ENCODE data around the gene CAPN11. TPM values are rescaled to one million over a fixed set of nuclear protein-coding genes. Genes with fewer than 3 reads are reported as not detected.

CAPN11 gene
- total RNA-seq, 2 donors from 2014 or later, result 0.39 TPM; not detected in 1

DNA sequence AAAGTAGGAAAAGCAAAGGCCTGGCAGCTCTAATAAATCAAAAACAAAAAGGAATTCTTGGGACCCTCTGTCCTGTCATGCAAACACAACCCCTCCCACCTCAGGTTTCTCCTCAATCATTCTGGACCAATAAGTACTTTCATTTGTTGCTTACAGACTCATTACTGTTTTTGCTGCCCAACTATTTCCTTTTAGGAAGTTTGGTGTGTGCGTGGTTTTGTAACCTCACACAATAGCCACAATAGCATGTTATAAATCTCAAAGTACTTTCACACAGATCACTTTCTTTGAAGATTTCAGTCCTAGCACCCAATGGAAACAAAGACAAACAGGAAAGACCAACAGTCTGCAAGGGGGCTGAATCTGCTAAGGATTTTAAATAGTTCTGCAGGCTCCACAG lies 35.8 kb upstream of the CAPN11 start:
- DNase-seq (peak; percentile 5 to 13), ATAC-seq (replicated peaks in 1 of 2) (no peak)
- peaks cover 6 to 8% of the 10 kb centered on the region in 2 donors for H3K36me3 Mint-ChIP-seq (ENCODE audit: insufficient read depth in 2 of 2)
- no peak overlapping the region for H3K27ac Mint-ChIP-seq
- peaks cover 85% of the 10 kb centered on the region for H3K4me1 Mint-ChIP-seq (ENCODE audit: low read depth)
- no peaks in the 10 kb centered on the region for H3K27me3 Mint-ChIP-seq (ENCODE audit: low read depth)
- H3K4me3 Mint-ChIP-seq, result peak overlapping the region; percentile 34 to 58
- no peaks in the 10 kb centered on the region for H3K9me3 Mint-ChIP-seq

DNA sequence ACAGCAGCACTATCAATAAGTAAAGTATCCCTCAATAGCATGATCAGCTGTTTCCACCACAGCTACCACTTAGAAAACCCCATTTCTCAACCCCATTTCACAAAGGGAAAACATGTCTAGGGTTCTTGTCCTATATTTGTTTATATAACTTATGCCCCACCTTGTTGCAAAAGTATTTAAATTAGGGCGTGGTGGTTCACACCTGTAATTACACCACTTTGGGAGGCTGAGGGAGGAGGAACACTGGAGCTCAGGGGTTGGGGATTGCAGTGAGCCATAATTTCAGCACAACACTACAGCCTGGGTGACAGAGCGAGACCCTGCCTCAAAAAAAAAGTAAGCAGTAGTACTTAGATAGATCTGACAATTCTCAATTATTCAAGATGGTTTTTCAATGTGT lies 35.1 kb upstream of the CAPN11 start:
- no peak overlapping the region for H3K27ac Mint-ChIP-seq
- H3K27me3 Mint-ChIP-seq (ENCODE audit: low read depth), result no peaks in the 10 kb centered on the region
- H3K9me3 Mint-ChIP-seq, result no peaks in the 10 kb centered on the region
- peaks cover 83% of the 10 kb centered on the region for H3K4me1 Mint-ChIP-seq (ENCODE audit: low read depth)
- peaks cover 6 to 8% of the 10 kb centered on the region in 2 donors for H3K36me3 Mint-ChIP-seq (ENCODE audit: insufficient read depth in 2 of 2)
- no peak for DNase-seq
- ATAC-seq (replicated peaks in 1 of 2), result no peak
- peak overlapping the region; percentile 34 to 58 for H3K4me3 Mint-ChIP-seq

DNA sequence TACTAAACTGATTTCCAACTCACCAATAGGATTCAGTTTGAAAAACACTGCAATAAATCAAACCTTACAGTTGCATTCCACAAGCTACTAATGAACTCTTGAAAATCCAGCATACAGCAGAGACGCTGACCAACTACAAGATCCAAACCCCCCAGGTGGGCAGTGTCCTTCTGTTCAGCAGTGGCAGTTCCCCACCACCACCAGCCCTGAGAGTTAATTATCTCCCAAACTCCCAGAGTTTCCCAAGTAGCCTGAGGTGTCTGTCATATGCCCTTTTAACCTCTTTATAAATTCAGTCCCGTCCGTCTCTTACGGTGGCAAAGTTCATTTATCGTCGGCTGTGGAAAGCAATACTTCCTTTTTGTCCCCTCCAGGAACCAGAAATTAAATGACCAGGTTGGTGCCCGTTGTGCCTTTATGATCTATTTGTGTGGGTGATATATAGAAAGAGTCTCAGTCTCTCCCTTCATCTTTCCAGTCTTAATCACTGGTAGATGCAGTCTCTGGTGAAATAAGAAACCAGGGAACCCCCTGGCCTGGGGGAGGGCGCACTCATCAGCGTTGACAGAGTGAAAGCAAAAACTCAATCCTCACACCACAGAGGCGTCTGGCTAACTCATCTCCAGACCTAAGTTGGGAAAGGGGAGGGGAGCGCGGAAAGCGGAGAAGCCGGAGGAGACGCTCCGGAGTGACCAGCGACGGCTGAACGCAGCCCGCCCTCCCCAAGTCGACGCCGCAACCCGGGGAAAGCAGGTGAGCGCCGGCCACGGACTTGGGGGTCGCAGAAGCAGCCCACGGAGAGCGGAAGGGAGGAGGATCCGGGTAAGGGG lies 32.1 kb upstream of the CAPN11 start:
- Mint-ChIP-seq H3K27ac (peak overlapping the region; percentile 53), H3K27me3 (ENCODE audit: low read depth) (no peaks in the 10 kb centered on the region), H3K9me3 (no peaks in the 10 kb centered on the region), H3K36me3 (ENCODE audit: insufficient read depth in 2 of 2) (peaks cover 6 to 8% of the 10 kb centered on the region in 2 donors), H3K4me3 (peak overlapping the region; percentile 87 to 90), H3K4me1 (ENCODE audit: low read depth) (peaks cover 59% of the 10 kb centered on the region)
- DNase-seq (peak; percentile 87 to 91), ATAC-seq (replicated peaks in 1 of 2) (peak; percentile 87)

DNA sequence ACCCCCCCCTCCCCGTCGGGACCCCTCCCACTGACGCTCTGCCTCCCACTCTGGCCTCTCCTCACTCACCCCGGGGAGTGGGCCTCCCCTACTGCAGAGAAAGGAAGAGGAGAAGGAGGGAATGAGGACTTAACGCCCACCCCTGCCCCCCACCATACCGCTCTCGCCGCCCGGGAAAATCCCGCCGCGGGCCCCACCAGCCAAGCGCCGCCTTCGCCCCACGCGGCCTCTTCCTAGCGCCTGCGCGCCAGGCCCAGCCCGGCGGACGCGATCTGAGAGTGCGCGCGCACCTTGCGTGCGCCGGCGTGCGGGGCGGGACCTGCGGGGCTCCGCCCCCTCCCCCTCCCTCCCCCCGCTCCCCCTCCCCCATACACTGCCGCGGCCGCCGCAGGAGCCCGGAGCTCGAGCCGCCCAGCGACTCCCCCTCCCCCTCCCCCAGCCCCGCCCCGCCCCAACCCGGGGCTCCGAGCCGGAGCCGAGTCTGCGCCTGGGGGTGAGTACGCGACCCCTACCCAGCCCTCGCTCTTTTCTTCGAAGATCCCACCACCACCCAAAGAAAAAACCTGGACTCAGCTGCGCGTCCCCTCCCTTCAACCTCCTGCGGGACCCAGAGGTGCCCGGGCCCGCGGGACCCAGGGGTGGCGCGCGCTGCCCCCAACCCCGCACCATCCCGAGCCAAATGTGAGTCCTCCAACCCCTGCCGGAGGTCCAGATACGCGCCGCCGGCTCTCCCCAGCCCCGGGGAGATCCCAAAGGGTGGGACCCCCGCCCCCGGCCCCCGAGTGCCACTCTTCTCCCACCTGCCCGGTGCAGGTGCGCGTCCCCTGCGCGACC lies 31.2 kb upstream of the CAPN11 start, which contains the start of the genes MRPL14 and TMEM63B:
TSS of gene MRPL14 (minus strand) at position 267 of the 834 bp plus-strand sequence. CDS start 10,841 bp downstream, outside the sequence.
TSS of gene TMEM63B (plus strand) at position 369 of the 834 bp plus-strand sequence. CDS start 7,031 bp downstream, outside the sequence.
- Mint-ChIP-seq H3K9me3 (no peaks in the 10 kb centered on the region), H3K27me3 (ENCODE audit: low read depth) (no peaks in the 10 kb centered on the region), H3K4me1 (ENCODE audit: low read depth) (peaks cover 52% of the 10 kb centered on the region), H3K4me3 (peak within 1 kb of the TSS; percentile 87 to 90), H3K36me3 (ENCODE audit: insufficient read depth in 2 of 2) (peaks cover 6 to 8% of the 10 kb centered on the region in 2 donors), H3K27ac (peak within 1 kb of the TSS; percentile 53)
- peak; percentile 80 for ATAC-seq (replicated peaks in 1 of 2)
- DNase-seq, result peak; percentile 89 to 93

DNA sequence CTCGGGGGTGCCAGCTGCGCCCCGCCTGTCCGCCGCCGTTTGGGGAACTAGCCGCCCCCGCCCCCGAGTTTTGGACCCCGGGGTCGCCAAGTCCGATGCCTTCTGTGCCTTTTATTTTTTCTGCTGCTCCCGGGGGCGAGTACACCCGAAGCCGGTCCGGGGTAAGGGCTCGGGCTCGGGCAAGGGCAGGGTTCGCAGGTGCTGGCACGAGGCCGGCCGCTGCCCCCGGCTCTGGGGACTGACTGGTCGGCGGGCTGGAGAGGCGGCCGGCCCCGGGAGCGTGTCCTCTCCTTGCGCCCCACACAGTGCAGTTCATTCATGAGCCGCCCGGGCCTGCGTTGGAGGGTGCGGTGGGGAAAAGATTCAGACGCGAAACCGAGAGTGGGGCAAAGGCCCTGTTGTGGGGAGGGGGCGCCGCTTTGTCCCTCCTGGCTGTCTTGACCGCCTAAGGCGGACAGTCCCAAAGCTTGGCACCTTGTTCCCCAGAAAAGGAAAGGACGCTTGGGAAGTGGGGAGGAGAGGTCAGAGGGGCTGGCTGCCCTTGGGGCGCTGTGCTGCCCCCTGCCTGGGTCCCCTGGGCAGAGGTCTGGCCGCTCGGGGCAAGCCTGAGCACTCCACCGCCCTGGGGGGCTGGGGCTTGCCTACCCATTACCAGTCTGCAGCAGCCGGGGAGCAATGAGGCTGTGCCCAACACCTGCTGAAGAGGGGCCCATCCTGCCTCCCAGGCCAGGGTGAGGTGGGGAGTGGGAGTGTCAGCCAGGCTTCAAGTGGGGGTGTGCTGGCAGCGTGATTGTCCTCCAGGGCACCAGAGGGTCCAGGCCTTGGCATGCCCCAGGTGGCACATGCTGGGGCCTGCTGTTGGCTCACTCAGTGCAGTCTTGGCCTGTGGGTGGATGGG lies 30.4 kb upstream of the CAPN11 start:
- H3K4me1 Mint-ChIP-seq (ENCODE audit: low read depth), result peaks cover 50% of the 10 kb centered on the region
- H3K4me3 Mint-ChIP-seq, result peak overlapping the region; percentile 80 to 90
- no peak overlapping the region for H3K27ac Mint-ChIP-seq

DNA sequence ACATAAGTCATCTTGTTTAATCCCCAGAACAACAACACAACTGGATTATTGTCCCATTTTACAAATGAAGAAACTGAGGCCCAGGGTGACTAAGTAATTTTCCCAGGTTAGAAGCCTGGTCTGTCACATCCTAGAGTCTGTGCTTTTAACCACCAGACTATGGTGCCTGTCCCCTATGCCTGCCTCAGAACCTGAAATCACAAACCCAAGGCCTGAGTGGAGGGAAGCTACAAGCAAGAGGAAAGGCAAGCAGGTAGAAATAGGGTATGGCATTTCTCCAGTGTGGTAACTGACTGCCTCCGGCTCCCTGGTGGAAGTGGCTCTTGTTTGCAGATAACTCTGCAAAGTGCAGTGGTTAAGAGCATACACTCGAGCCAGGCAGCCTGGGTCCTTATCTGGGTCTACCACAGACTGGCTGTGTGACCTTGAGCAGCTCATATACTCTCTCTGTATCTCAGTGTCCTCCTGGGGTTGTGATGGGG lies 28.7 kb upstream of the CAPN11 start:
- Mint-ChIP-seq H3K36me3 (ENCODE audit: insufficient read depth in 2 of 2) (peaks cover 6% of the 10 kb centered on the region in 2 donors), H3K9me3 (no peaks in the 10 kb centered on the region), H3K4me1 (ENCODE audit: low read depth) (peaks cover 42% of the 10 kb centered on the region), H3K27me3 (ENCODE audit: low read depth) (no peaks in the 10 kb centered on the region), H3K27ac (peak overlapping the region; percentile 77), H3K4me3 (peak overlapping the region in 1 of 2 donors; percentile 63)
- no peak for DNase-seq
- no peak for ATAC-seq (replicated peaks in 1 of 2)

More for the DNA sequence above, 30.4 kb upstream of the CAPN11 start:
- Mint-ChIP-seq H3K9me3 (no peaks in the 10 kb centered on the region), H3K36me3 (ENCODE audit: insufficient read depth in 2 of 2) (peaks cover 6 to 8% of the 10 kb centered on the region in 2 donors), H3K27me3 (ENCODE audit: low read depth) (no peaks in the 10 kb centered on the region)
- ATAC-seq (replicated peaks in 1 of 2) (no peak), DNase-seq (peak; percentile 33 to 41)

DNA sequence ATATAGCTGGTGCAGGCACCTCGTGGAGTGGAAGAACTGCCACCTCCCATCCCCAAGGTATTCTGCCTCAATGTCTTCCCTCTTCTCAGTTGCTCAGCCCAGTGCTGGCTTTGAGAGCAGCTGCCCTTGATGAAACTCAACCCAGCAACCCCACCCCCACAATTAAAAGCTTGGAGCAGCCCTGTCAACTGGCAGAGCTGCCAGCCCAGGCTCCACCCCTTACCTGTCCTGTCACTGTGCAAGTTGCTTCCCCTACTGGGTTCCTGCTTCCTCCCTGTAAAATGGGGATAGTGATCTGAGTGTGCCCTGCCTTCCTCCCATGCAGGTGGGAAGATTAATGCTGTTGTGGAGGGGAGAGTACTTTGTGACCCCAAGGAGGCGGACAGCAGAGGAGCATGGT lies 26.7 kb upstream of the CAPN11 start:
- DNase-seq, result no peak
- no peak overlapping the region for H3K27ac Mint-ChIP-seq
- no peaks in the 10 kb centered on the region for H3K9me3 Mint-ChIP-seq
- no peaks in the 10 kb centered on the region for H3K27me3 Mint-ChIP-seq (ENCODE audit: low read depth)
- H3K4me3 Mint-ChIP-seq, result no peak overlapping the region
- H3K36me3 Mint-ChIP-seq (ENCODE audit: insufficient read depth in 2 of 2), result peaks cover 0 to 3% of the 10 kb centered on the region in 2 donors
- ATAC-seq (replicated peaks in 1 of 2), result no peak
- H3K4me1 Mint-ChIP-seq (ENCODE audit: low read depth), result peaks cover 23% of the 10 kb centered on the region

DNA sequence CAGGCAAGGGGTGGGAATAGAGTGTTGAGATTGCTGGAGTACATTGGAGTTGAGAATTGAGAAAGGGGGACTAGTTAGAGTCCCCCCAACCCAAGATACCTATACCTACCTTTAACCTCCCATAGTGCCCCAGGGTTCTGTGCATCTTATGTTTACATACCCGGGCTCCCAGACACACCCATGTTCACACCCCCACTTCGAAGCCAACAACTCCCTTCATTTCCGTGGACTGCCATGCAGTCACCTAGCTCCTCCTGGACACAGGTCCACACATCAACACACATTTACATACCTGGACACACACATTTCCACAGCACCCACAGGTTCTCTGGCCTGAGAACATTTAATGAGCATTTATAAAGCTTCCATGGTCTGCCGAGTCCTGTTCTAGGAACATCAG lies 26.1 kb upstream of the CAPN11 start:
- ATAC-seq (replicated peaks in 1 of 2) (no peak), DNase-seq (no peak)
- Mint-ChIP-seq H3K4me3 (no peak overlapping the region), H3K4me1 (ENCODE audit: low read depth) (peaks cover 23% of the 10 kb centered on the region), H3K27ac (no peak overlapping the region), H3K27me3 (ENCODE audit: low read depth) (no peaks in the 10 kb centered on the region), H3K9me3 (no peaks in the 10 kb centered on the region), H3K36me3 (ENCODE audit: insufficient read depth in 2 of 2) (peaks cover 0 to 3% of the 10 kb centered on the region in 2 donors)

DNA sequence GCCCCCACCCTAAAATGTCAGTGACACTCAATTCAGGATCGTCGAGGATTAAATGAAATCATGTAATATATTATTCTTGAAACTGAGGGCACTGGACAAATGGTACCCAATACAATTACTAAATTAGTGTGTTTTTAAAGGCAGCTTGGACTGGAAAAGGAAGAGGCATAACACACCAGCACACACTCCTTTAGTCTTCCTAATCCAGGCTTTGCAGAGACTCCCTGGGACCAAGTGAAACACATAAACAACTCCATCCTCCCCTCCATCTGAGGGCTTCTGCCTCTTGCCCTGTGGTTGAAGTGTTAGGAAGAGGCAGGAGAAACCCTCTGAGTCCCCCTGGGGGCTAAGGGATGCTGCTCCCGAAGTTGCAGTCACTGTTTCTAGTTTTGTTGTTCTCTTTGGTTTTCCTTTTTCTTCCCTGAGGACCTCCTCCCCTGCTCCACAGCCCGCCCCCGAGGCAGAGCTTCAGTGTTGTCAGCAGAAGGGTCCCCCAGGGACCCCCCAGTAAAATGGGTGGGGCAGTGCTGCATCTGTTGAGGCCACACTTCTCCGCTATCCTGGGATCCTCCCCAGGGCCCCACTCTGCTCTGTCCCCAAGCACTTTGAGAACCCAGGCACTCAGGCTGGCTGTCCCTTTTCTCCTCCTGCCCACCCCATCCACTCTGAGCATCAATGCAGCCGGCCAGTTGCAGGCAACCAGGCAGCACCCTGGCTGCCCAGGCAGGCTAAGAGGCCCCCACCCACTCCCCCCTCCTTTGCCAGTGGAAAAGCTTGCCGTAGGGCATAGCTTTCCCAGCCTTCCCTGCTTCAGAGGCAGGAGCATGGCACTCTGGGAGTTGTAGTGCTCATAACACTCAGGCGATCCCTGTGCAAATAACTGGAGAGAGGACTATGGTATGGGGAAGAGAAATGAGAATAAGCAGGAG lies 25.4 kb upstream of the CAPN11 start:
- no peak overlapping the region for H3K27ac Mint-ChIP-seq
- no peaks in the 10 kb centered on the region for H3K27me3 Mint-ChIP-seq (ENCODE audit: low read depth)
- no peak for ATAC-seq (replicated peaks in 1 of 2)
- no peak overlapping the region for H3K4me3 Mint-ChIP-seq
- no peak for DNase-seq
- H3K4me1 Mint-ChIP-seq (ENCODE audit: low read depth), result peaks cover 20% of the 10 kb centered on the region
- H3K36me3 Mint-ChIP-seq (ENCODE audit: insufficient read depth in 2 of 2), result peaks cover 0 to 3% of the 10 kb centered on the region in 2 donors
- no peaks in the 10 kb centered on the region for H3K9me3 Mint-ChIP-seq

DNA sequence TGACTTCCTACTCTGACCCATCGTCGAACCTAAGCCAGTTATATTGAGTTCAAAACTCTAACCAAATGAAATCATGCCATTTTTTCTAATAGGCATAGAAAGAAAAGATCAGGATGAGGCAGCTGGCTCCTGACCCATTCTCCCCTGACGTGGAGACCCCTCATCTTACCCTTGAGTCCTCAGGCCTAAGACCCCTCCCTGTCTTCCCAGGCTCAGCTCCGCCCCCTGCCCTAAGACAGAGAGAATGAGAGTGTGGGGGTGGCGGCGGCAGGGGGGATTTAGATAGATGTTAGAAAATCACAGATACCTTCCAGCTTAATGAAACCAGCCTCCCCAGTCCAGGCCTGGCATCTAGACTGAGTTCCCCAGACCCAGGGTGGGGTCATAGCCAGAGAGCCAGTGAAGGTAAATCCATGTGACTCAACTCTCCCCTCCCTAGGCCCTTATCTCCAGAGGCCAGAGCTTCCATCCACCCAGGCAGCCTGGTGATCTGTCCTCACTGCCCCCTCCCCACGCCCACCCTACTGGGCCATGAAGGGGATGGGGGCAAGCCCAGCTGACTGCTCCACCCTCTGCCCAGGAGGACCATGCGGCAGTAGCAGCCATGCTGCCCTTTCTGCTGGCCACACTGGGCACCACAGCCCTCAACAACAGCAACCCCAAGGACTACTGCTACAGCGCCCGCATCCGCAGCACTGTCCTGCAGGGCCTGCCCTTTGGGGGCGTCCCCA lies 24.5 kb upstream of the CAPN11 start:
- ATAC-seq (replicated peaks in 1 of 2) (no peak), DNase-seq (no peak)
- no peak overlapping the region for H3K27ac Mint-ChIP-seq
- H3K9me3 Mint-ChIP-seq, result no peaks in the 10 kb centered on the region
- H3K4me3 Mint-ChIP-seq, result no peak overlapping the region
- no peaks in the 10 kb centered on the region for H3K27me3 Mint-ChIP-seq (ENCODE audit: low read depth)
- peaks cover 15% of the 10 kb centered on the region for H3K4me1 Mint-ChIP-seq (ENCODE audit: low read depth)
- H3K36me3 Mint-ChIP-seq (ENCODE audit: insufficient read depth in 2 of 2), result peaks cover 0 to 3% of the 10 kb centered on the region in 2 donors

DNA sequence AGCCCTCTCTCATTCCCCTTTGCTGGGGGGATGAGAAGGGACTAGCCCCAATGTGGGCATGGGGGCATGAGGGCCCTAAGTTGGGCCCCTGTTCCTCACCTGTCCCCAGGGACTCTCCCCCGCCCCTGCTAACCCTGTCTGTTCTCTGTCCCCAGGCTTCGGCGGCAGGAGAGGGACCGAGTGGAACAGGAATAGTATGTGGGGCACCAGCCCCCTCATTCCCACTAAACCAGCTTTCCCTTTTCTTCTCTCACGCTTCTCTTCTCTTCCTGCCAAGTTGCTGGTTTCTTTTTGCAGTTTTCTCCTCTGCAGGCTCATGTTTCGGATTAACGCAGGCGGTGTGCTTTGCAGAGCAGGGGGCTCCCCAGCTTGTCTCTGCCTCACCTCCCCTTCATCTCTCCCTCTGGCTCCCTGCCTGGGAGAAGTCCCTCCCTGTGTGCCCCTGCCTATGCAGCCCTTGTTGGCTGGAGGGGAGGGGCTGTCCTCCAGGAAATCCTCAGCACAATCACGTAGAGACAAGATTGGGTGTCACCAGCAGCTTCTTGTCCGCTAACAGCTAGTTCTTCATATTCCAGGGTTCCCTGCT lies 23.4 kb upstream of the CAPN11 start:
- no peak for ATAC-seq (replicated peaks in 1 of 2)
- H3K36me3 Mint-ChIP-seq (ENCODE audit: insufficient read depth in 2 of 2), result peaks cover 0 to 5% of the 10 kb centered on the region in 2 donors
- H3K9me3 Mint-ChIP-seq, result no peaks in the 10 kb centered on the region
- peaks cover 15% of the 10 kb centered on the region for H3K4me1 Mint-ChIP-seq (ENCODE audit: low read depth)
- no peak overlapping the region for H3K4me3 Mint-ChIP-seq
- no peak overlapping the region for H3K27ac Mint-ChIP-seq
- H3K27me3 Mint-ChIP-seq (ENCODE audit: low read depth), result no peaks in the 10 kb centered on the region
- DNase-seq, result no peak
